Gastrocnemius medialis (tissue), 4 donors: Measurements from ENCODE around the gene RNU6-9. TPM values are rescaled to one million over a fixed set of nuclear protein-coding genes. Genes with fewer than 3 reads are reported as not detected.

Experiments used
- ATAC-seq, 2 donors: fragments of 150-250 bp; one replicate each; pipeline ENCODE4 v1.9.1; 2016
- DNase-seq, 2 donors: peaks; one replicate each; pipeline ENCODE4 v3.0.0-alpha.2; 2019
- H3K27ac ChIP-seq, 4 donors: fragments of 200-600 bp; sonication (generic); 1 replicate in 1 of 4; 2 replicates in 3 of 4; pipeline ENCODE4 v1.5.1; 2016 to 2018; ENCODE audit warnings: mild to moderate bottlenecking in 2 of 4, moderate library complexity in 1 of 4
- H3K27me3 ChIP-seq, 3 donors: fragments of 200-600 bp; sonication (generic) in 2 of 3; 1 replicate in 1 of 3; 2 replicates in 2 of 3; pipeline versions ENCODE4 v1.5.1 to v1.6.0; 2016 to 2019; ENCODE audit warnings: mild to moderate bottlenecking in 1 of 3, moderate library complexity in 1 of 3
- H3K36me3 ChIP-seq, 2 donors: fragments of 200-600 bp; sonication (generic) in 1 of 2; one replicate each; pipeline ENCODE4 v1.5.1; 2017 to 2018
- H3K4me1 ChIP-seq, 2 donors: fragments of 200-600 bp; sonication (generic) in 1 of 2; one replicate each; pipeline ENCODE4 v1.5.1; 2016 to 2017; ENCODE audit warnings: mild to moderate bottlenecking in 2 of 2
- H3K4me3 ChIP-seq, 4 donors: fragments of 200-600 bp; sonication (generic) in 3 of 4; 1 replicate in 1 of 4; 2 replicates in 3 of 4; pipeline ENCODE4 v1.5.1; 2016 to 2019; ENCODE audit warnings: mild to moderate bottlenecking in 2 of 4
- H3K9me3 ChIP-seq, 3 donors: fragments of 200-600 bp; sonication (generic) in 2 of 3; 1 replicate in 1 of 3; 2 replicates in 2 of 3; pipeline ENCODE4 v1.5.1; 2016 to 2019
- CTCF ChIP-seq, 5 experiments: fragments of 450-650 bp in 3 of 5; fragments of 200-600 bp in 2 of 5; sonication (generic) in 2 of 5; IDR thresholded peaks in 4 of 5; conservative IDR thresholded peaks in 1 of 5; 1 replicate in 4 of 5; 2 replicates in 1 of 5; pipeline ENCODE4 v1.5.1; 2016 to 2019; ENCODE audit warnings: antibody characterized with exemption in 5 of 5, mild to moderate bottlenecking in 3 of 5, moderate library complexity in 3 of 5
- POLR2A ChIP-seq, 2 donors: fragments of 450-650 bp; IDR thresholded peaks; one replicate each; pipeline ENCODE4 v1.6.1; 2017; ENCODE audit warnings: antibody characterized with exemption in 2 of 2, mild to moderate bottlenecking in 2 of 2, moderate library complexity in 2 of 2
- in situ Hi-C, 4 donors: fragments of 200-750 bp; cut with MboI; loops; one replicate each; pipeline versions ENCODE4 v1.15.0 to v1.8.0; 2017; ENCODE audit warnings: low sequenced_read_pairs in 4 of 4
- intact Hi-C: fragments of 100-400 bp; cut with DNase I; formaldehyde crosslinking; loops from one replicate; pipeline ENCODE4 v1.15.1; 2023; ENCODE audit warnings: low total_unique reads
- total RNA-seq, 4 donors: library from RNA; depleted of rRNA; stranded (reverse); fragments of >200 nt; gene quantifications; one replicate each; pipeline versions ENCODE4 v1.1.0 to v1.2.3, GENCODE V29; 2016

The RNU6-9 gene
- total RNA-seq, 4 donors from 2014 or later, result not detected

- intact Hi-C loops, result no loop called here
- in situ Hi-C loops, result no loop called here
- Histone ChIP-seq H3K27ac (no peak overlapping the region), H3K36me3 (peaks cover 0 to 19% of the 10 kb centered on the region in 2 donors), H3K27me3 (no peaks in the 10 kb centered on the region), H3K9me3 (no peaks in the 10 kb centered on the region), H3K4me3 (no peak overlapping the region), H3K4me1 (peaks cover 0 to 6% of the 10 kb centered on the region in 2 donors)
- no peak for TF ChIP-seq CTCF (IDR thresholded peaks at IDR 0.05 in 4 of 5, conservative IDR thresholded peaks at IDR 0.05 in 1 of 5)
- TF ChIP-seq POLR2A (IDR thresholded peaks at IDR 0.05), result no peak
- ATAC-seq, result no peak
- DNase-seq, result no peak
Measured at GRCh38 chr19:896999-897398, 3.7 kb downstream of the RNU6-9 start.

GRCh38 chr19:897442-898039 is 4.3 kb downstream of the RNU6-9 start:
- no peaks in the 10 kb centered on the region for H3K9me3 ChIP-seq
- no peak overlapping the region for H3K4me3 ChIP-seq
- H3K27me3 ChIP-seq, result no peaks in the 10 kb centered on the region
- DNase-seq, result no peak
- H3K4me1 ChIP-seq, result peaks cover 0 to under 1% of the 10 kb centered on the region in 2 donors
- no peak overlapping the region for H3K27ac ChIP-seq
- in situ Hi-C loops, result no loop called here
- ATAC-seq, result no peak
- peaks cover 0 to 20% of the 10 kb centered on the region in 2 donors for H3K36me3 ChIP-seq
- no peak for TF ChIP-seq POLR2A (IDR thresholded peaks at IDR 0.05)
- intact Hi-C loops, result no loop called here

- no peak for ATAC-seq
- no peak for DNase-seq
- H3K27ac ChIP-seq, result no peak overlapping the region
- no peak overlapping the region for H3K4me3 ChIP-seq
- H3K36me3 ChIP-seq, result peaks cover 0 to 20% of the 10 kb centered on the region in 2 donors
- in situ Hi-C loops, result no loop called here
- H3K9me3 ChIP-seq, result no peaks in the 10 kb centered on the region
- no peaks in the 10 kb centered on the region for H3K4me1 ChIP-seq
- intact Hi-C loops, result no loop called here
- H3K27me3 ChIP-seq, result no peaks in the 10 kb centered on the region
- no peak for TF ChIP-seq CTCF (IDR thresholded peaks at IDR 0.05 in 4 of 5, conservative IDR thresholded peaks at IDR 0.05 in 1 of 5)
- no peak for TF ChIP-seq POLR2A (IDR thresholded peaks at IDR 0.05)
Measured at GRCh38 chr19:898663-899062, 5.4 kb downstream of the RNU6-9 start.

- in situ Hi-C loops (no loop called here), intact Hi-C loops (no loop called here)
- no peak overlapping the region for H3K4me3 ChIP-seq
- H3K4me1 ChIP-seq, result no peaks in the 10 kb centered on the region
- H3K9me3 ChIP-seq, result no peaks in the 10 kb centered on the region
- no peaks in the 10 kb centered on the region for H3K27me3 ChIP-seq
- DNase-seq (no peak), ATAC-seq (no peak)
- H3K27ac ChIP-seq, result no peak overlapping the region
- H3K36me3 ChIP-seq, result peaks cover 0 to 20% of the 10 kb centered on the region in 2 donors
- TF ChIP-seq POLR2A (IDR thresholded peaks at IDR 0.05) (no peak), CTCF (IDR thresholded peaks at IDR 0.05 in 4 of 5, conservative IDR thresholded peaks at IDR 0.05 in 1 of 5) (no peak)
Measured at GRCh38 chr19:899336-900042, 6.2 kb downstream of the RNU6-9 start.

- H3K9me3 ChIP-seq, result no peaks in the 10 kb centered on the region
- intact Hi-C loops, result no loop called here
- H3K27me3 ChIP-seq, result no peaks in the 10 kb centered on the region
- no peak overlapping the region for H3K27ac ChIP-seq
- no peak for TF ChIP-seq CTCF (IDR thresholded peaks at IDR 0.05 in 4 of 5, conservative IDR thresholded peaks at IDR 0.05 in 1 of 5)
- TF ChIP-seq POLR2A (IDR thresholded peaks at IDR 0.05), result no peak
- H3K4me1 ChIP-seq, result no peaks in the 10 kb centered on the region
- peaks cover 0 to 20% of the 10 kb centered on the region in 2 donors for H3K36me3 ChIP-seq
- H3K4me3 ChIP-seq, result no peak overlapping the region
- in situ Hi-C loops, result no loop called here
- no peak for DNase-seq
- ATAC-seq, result no peak
Measured at GRCh38 chr19:900043-900301, 6.7 kb downstream of the RNU6-9 start.
